Spinal cord (tissue), 10 donors: ENCODE measurements around the gene MTFMT. TPM values are rescaled to one million over a fixed set of nuclear protein-coding genes. Genes with fewer than 3 reads are reported as not detected.

ENCODE experiments used
- DNase-seq, 6 donors: peaks; one replicate each; pipeline versions ENCODE4 v3.0.0 to v3.0.0-alpha.2; 2013 to 2015; ENCODE audit warnings: low spot score in 6 of 6, low read depth in 4 of 6
- H3K27ac ChIP-seq: one replicate; pipeline ENCODE4 v1.5.1; 2013; ENCODE audit warnings: low read depth, low read length, control low read depth
- H3K27me3 ChIP-seq: one replicate; pipeline ENCODE4 v1.6.1; 2013; ENCODE audit warnings: low read length; ENCODE audit not compliant: control insufficient read depth, insufficient read depth
- H3K36me3 ChIP-seq: one replicate; pipeline ENCODE4 v1.6.1; 2013; ENCODE audit warnings: low read length; ENCODE audit not compliant: control insufficient read depth, insufficient read depth
- H3K4me1 ChIP-seq: one replicate; pipeline ENCODE4 v1.6.1; 2013; ENCODE audit warnings: low read length; ENCODE audit not compliant: control insufficient read depth, insufficient read depth
- H3K4me3 ChIP-seq: one replicate; pipeline ENCODE4 v1.5.1; 2013; ENCODE audit warnings: low read depth, low read length, control low read depth
- H3K9me3 ChIP-seq: one replicate; pipeline ENCODE4 v1.6.1; 2013; ENCODE audit warnings: low read length; ENCODE audit not compliant: control insufficient read depth, insufficient read depth
- WGBS: methylation state at CpG from one replicate; pipeline ENCODE4 v1.1.5; 2013; ENCODE audit warnings: missing lambda C conversion rate; ENCODE audit not compliant: insufficient coverage; 5-methylcytosine and 5-hydroxymethylcytosine counted together
- polyA plus RNA-seq, 2 donors: library from polyadenylated mRNA; unstranded; fragments of 120-200 nt; gene quantifications; one replicate each; pipeline ENCODE4 v1.2.1, GENCODE V29; 2013; ENCODE audit not compliant: insufficient read length in 2 of 2
- total RNA-seq, 2 donors: library from RNA; depleted of rRNA in 1 of 2; stranded (reverse); fragments of 120-200 nt in 1 of 2; fragments of >200 nt in 1 of 2; gene quantifications; one replicate each; pipeline versions ENCODE4 v1.2.3 to v1.2.4, GENCODE V29; 2013 to 2014
- donor health status: healthy.

MTFMT gene
- total and polyA plus RNA-seq, 4 donors: 14.9 to 19.7 (median 16.7) TPM

DNA sequence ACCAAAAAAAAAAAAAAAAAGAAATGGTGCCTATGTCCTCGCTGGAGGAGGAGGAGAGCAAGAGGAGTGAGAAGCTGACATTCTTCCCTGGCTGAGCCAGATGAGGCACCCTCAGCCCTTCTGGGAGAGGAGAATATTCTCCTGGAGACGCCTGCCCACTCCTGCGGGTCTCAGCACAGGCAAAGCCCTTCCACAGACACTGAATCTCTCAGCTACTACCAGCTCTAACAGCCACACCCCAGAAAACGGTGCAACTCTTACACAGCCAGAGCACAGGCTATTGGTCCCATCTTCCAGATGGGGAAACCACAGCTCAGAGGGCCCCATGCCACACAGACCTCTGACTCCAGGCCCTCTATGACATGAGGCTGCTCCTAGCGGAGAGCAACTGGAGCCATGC lies 32.6 kb upstream of the MTFMT start:
- H3K27me3 ChIP-seq: peaks cover 25% of the 10 kb centered on the region
- H3K4me1 ChIP-seq: peaks cover 61% of the 10 kb centered on the region
- no peak overlapping the region for H3K4me3 ChIP-seq
- 80% methylated on average over 4 of the region's 5 CpGs for WGBS
- no peaks in the 10 kb centered on the region for H3K9me3 ChIP-seq
- peak overlapping the region; percentile 88 for H3K27ac ChIP-seq
- no peak for DNase-seq
- peaks cover 6% of the 10 kb centered on the region for H3K36me3 ChIP-seq

DNA sequence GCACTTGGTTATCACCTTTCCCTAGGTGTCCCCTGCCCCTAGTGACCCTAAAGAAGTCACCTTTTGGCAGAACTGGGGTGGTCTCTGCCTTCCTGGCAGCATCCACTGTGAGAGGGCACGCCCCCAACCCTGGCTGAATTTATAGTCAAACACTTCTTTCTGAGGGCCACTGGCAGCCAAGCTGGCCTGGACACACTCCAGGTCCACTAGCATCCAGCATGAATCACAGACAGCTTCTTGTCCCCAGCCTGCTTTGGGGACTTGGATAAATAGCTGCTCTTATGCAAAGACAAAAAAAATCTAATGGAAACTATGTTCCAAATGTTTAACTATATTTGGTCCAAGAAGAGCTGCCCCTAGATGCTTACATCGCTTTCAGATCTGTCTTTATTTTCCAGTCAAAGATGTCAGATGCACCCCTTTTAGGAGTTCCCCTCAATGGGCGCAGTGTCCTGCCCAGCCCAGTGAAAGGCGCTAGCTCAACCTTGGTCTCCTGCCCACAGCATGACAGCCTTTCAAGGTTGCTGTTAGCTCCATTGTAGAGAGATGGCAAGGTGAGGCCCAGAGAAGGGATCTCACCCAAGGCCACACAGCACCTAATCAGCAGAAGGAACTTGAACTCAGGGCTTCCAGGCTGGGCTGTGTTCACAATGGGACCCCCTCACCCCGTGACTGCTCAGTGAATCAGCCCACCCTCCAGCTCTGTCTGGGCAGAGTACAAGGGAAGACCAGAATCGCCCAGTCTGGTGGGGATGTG lies 31.4 kb upstream of the MTFMT start:
- Histone ChIP-seq H3K27ac (peak overlapping the region; percentile 88), H3K36me3 (peaks cover 6% of the 10 kb centered on the region), H3K27me3 (peaks cover 13% of the 10 kb centered on the region), H3K4me3 (no peak overlapping the region), H3K4me1 (peaks cover 61% of the 10 kb centered on the region), H3K9me3 (no peaks in the 10 kb centered on the region)
- WGBS: 52% methylated on average over 5 of the region's 6 CpGs
- peak in 3 of 6 donors; percentile 35 to 87 (median 51) for DNase-seq

DNA sequence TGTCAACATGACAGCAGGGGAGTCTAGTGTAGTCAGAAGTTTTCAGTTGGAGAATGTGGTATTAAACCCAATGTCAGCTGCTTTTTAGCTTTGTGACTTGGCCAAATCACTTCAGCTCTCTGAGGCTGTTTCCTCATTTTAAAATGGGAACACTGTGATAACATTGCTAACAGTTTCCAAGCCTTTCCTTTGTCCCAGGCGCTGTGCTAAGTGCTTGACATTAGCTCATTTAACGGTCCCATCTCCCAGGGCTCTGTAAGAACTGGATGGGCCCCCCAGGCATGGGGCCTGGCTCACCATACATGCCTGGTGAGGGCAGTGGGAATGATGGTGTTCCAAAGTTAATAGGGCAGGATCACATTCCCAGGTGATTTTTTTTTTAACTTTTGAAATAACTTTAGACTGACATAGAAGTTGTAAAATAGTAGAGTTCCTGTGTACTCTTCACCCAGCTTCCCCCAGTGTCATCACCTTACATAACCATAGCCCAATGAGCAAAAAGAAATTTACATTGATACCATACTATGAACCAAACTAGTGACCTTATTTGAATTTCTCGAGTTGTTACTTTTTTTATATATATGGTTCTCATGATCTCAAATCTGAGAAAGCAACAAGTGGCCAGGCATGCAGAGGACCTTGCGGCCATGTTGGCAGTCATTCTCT lies 30.6 kb upstream of the MTFMT start:
- H3K4me1 ChIP-seq: peaks cover 60% of the 10 kb centered on the region
- WGBS: 53% methylated on average over 2 of the region's 4 CpGs
- peak overlapping the region; percentile 88 for H3K27ac ChIP-seq

DNA sequence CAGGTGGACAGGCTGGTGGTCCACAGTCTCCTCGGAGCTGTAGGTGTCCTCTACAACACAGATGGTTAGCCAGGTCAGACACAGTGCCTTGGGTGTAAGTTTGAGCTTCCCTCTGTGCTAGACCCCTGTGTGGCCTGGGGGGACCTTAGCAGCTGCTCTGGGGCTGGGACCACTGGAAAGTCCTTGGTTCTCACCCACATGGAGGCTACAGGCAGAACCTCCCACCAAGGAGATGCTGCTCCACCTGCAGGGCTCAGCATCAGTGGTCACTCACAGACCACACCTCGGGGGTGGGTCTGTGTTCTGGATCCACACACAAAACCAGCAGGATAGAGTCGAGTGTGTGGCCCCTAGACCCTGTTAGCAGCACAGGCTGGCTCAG lies 29.9 kb upstream of the MTFMT start:
- Histone ChIP-seq H3K9me3 (no peaks in the 10 kb centered on the region), H3K27me3 (peaks cover 3% of the 10 kb centered on the region), H3K27ac (peak overlapping the region; percentile 3), H3K4me1 (peaks cover 62% of the 10 kb centered on the region), H3K36me3 (peaks cover 9% of the 10 kb centered on the region), H3K4me3 (no peak overlapping the region)
- 88% methylated on average over 3 of the region's 3 CpGs for WGBS
- no peak for DNase-seq

More for the DNA sequence above, 30.6 kb upstream of the MTFMT start:
- peak in 1 of 6 donors; percentile 26 for DNase-seq
- Histone ChIP-seq H3K27me3 (peaks cover 6% of the 10 kb centered on the region), H3K36me3 (peaks cover 6% of the 10 kb centered on the region), H3K9me3 (no peaks in the 10 kb centered on the region), H3K4me3 (no peak overlapping the region)

DNA sequence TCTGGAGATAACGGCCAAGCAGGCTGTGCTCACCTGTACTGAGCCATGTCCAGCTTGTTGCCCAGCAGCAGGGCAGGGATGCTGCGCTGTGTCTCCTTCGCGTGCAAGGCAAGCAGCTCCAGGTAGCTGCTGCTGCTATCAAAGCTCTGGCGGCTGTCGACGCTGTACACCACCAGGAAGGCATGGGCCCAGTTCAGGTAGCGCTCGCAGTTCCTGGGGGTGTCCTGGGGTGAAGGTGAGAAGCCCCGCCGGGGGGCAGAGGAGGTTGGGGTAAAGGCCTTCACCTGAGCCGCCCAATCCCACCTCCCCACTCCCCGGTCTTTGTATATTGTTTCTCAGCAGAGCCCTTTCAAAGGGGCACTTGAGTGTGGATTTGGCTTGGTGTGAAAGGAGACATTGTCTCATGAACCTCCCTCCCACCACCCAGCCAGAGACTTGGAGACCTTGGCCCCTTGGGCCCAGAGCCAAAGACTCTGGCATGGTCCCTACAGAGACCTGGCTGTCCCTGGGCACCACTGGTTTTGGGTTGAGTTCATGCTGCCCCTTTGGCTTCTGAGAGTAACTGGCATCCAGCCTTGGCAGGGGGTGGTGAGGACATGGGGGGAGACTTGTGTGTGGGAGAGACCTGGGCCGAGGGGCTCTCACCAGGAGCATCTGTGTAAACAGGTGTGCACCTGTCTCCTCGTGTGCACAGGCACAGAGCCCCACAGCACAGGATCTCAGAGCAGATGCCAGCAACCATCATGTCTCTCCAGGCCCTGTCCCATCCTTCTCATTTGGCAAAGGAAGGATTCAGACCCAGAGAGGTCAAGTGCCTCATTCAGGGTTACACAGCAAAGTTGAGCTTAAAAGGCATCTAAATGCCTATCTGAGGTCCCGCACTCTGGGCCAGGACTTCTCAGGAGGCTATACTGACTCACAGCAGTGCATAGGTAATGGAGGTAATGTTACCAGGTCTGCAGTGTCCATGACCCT lies 29.2 kb upstream of the MTFMT start:
- H3K4me1 ChIP-seq: peaks cover 63% of the 10 kb centered on the region

DNA sequence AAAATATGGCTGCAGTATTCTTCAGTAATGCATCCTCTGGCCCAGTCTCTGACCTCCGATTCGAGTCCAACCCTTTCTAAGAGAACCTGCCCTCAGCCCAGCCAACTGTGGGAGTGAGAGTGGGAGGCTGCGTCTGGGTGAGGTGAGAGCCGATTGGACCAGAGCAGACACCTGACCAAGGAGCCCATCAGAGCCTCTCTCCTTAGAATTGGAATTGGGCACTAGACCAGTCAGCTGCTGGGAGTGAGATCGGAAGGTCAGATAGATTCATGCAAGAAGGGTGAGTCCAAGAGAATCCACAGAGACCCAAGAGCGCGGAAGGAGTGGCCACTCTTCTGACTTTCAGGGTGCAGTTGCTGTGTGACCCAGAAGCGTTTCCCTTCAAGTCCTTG lies 28.1 kb upstream of the MTFMT start:
- peaks cover 61% of the 10 kb centered on the region for H3K4me1 ChIP-seq
- no peak overlapping the region for H3K4me3 ChIP-seq
- no peaks in the 10 kb centered on the region for H3K9me3 ChIP-seq
- peaks cover 9% of the 10 kb centered on the region for H3K36me3 ChIP-seq
- no peaks in the 10 kb centered on the region for H3K27me3 ChIP-seq
- no peak overlapping the region for H3K27ac ChIP-seq
- WGBS: 97% methylated on average over 6 of the region's 8 CpGs
- no peak for DNase-seq

More for the DNA sequence above, 29.2 kb upstream of the MTFMT start:
- Histone ChIP-seq H3K27me3 (no peaks in the 10 kb centered on the region), H3K4me3 (no peak overlapping the region), H3K36me3 (peaks cover 9% of the 10 kb centered on the region), H3K27ac (no peak overlapping the region), H3K9me3 (no peaks in the 10 kb centered on the region)
- DNase-seq: peak in 2 of 6 donors; percentile 22 to 86
- 71% methylated on average over 11 of the region's 16 CpGs for WGBS

DNA sequence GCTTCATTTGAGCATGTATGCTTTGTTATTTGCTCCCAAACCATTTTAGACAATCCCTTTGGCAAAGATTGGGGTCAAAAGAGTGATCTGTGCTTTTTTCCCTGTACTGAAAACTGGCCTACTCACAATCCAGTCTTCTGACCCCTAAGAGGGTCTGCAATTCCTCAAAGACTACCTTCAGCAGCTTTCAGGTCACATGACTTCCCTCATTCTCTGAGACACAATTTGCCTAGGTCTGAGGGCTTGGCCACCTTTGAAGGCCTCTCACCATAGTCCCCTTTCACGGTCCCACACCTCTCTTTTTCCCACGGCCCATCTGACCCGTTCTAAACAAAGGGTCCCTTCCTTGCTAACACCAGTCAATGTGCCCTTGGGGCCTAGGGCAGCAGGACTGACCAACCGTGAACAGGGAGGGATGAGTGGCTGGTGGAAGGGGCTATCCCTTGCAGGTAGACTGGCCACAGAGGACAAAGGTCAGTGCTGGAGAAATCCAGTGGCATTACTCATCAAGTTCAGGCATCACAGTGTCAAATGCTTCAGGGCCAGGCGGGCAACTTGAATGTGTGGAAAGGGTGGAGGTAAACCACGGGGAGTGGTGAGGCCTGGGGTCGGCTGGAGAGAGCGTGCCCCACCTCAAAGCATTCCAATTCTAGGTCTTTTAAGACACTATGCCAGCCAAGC lies 27.6 kb upstream of the MTFMT start:
- 97% methylated on average over 5 of the region's 8 CpGs for WGBS
- no peaks in the 10 kb centered on the region for H3K9me3 ChIP-seq
- H3K4me1 ChIP-seq: peaks cover 57% of the 10 kb centered on the region
- no peak overlapping the region for H3K27ac ChIP-seq
- H3K27me3 ChIP-seq: no peaks in the 10 kb centered on the region
- DNase-seq: no peak
- H3K4me3 ChIP-seq: no peak overlapping the region
- H3K36me3 ChIP-seq: peaks cover 9% of the 10 kb centered on the region

DNA sequence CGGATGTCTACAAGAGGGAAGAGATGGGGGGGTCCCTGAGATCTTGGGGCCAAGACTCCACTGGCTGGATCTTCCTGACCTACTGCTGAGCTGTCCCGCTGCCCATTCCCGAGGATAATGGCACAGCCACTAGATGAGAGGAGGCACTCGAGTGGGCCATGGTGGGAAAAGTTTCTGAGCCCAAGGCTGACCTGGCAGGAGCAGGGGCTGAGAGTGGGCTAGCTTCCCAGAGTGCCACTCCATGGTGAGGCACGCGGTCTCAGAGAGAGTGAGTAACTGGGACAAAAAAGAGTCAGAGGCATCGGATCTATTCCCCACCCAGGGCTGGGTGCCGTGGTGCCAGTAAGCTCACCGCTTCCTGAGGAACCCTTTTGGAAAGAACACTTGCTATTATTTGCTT lies 26.7 kb upstream of the MTFMT start:
- DNase-seq: no peak
- H3K4me1 ChIP-seq: peaks cover 50% of the 10 kb centered on the region
- no peak overlapping the region for H3K27ac ChIP-seq
- peaks cover 9% of the 10 kb centered on the region for H3K36me3 ChIP-seq
- H3K9me3 ChIP-seq: no peaks in the 10 kb centered on the region
- no peaks in the 10 kb centered on the region for H3K27me3 ChIP-seq
- H3K4me3 ChIP-seq: no peak overlapping the region
- 74% methylated on average over 4 of the region's 9 CpGs for WGBS
